HCT116 (cell line): Measurements from ENCODE around the gene NFKB1. TPM values are rescaled to one million over a fixed set of nuclear protein-coding genes. Genes with fewer than 3 reads are reported as not detected.

Experiments used
- ATAC-seq: fragments of 200-7000 bp; cut with Tn5 transposase; 2 replicates; pipeline ENCODE4 v1.9.1; 2020; ENCODE audit warnings: mild to moderate bottlenecking, moderate library complexity
- BruUV-seq: library from RNA; stranded (reverse); fragments of 400-500 nt; replicated peaks from 2 replicates; lab custom pipeline; 2021; lab: Mats Ljungman, UMichigan
- CTCF ChIA-PET: fragments of 300-600 bp; sonication (Branson Sonifier 250); formaldehyde crosslinking; loops from one replicate; lab custom pipeline; 2021; ENCODE audit warnings: antibody characterized with exemption; lab: Charles Lee
- POLR2A ChIA-PET: fragments of 300-600, 350-600 bp; sonication (Branson Sonifier 250); formaldehyde crosslinking; loops from one replicate; lab custom pipeline; 2021; ENCODE audit warnings: antibody characterized with exemption; lab: Charles Lee
- RAD21 ChIA-PET, 2 experiments: fragments of 300-600 bp; sonication (Branson Sonifier 250); formaldehyde crosslinking; loops; one replicate each; lab custom pipeline; 2023; ENCODE audit warnings: low total read pairs in 2 of 2; ENCODE audit not compliant: uncharacterized antibody in 2 of 2, unreplicated experiment in 2 of 2, low non-redundant PET in 1 of 2; lab: Charles Lee
- DNase-seq: peaks from one replicate; pipeline ENCODE4 v3.0.0-alpha.2; 2010; ENCODE audit warnings: low read depth, low spot score
- H2AFZ ChIP-seq: fragments of 200-600 bp; shearing (Covaris generic), sonication (generic); 2 replicates; pipeline ENCODE4 v1.6.1; 2017; ENCODE audit warnings: low read depth, mixed run types, mixed read lengths, antibody characterized with exemption, low read length; ENCODE audit not compliant: poor library complexity, severe bottlenecking
- H3K27ac ChIP-seq: 2 replicates; pipeline ENCODE4 v1.5.1; 2012; ENCODE audit warnings: low read depth, low read length
- H3K27me3 ChIP-seq: fragments of 200-600 bp; sonication (generic); 2 replicates; pipeline ENCODE4 v1.6.1; 2016; ENCODE audit warnings: mixed run types, low read length, mixed read lengths; ENCODE audit not compliant: insufficient read depth
- H3K36me3 ChIP-seq, 2 experiments: fragments of 200-500 bp in 1 of 2; fragments of 200-600 bp in 1 of 2; sonication (Bioruptor generic) in 1 of 2; sonication (generic) in 1 of 2; 2 replicates each; pipeline versions ENCODE4 v1.5.1 to v1.6.1; 2014 to 2016; ENCODE audit warnings: low read length in 2 of 2, inconsistent platforms in 1 of 2, mixed read lengths in 1 of 2, mixed run types in 1 of 2; ENCODE audit not compliant: insufficient read depth in 2 of 2, control insufficient read depth in 1 of 2
- H3K4me1 ChIP-seq, 2 experiments: fragments of 200-600 bp in 1 of 2; sonication (generic) in 1 of 2; 2 replicates each; pipeline versions ENCODE4 v1.5.1 to v1.6.1; 2012 to 2017; ENCODE audit warnings: low read length in 2 of 2, inconsistent platforms in 1 of 2, mild to moderate bottlenecking in 1 of 2, mixed read lengths in 1 of 2, mixed run types in 1 of 2, moderate library complexity in 1 of 2; ENCODE audit not compliant: insufficient read depth in 2 of 2, control insufficient read depth in 1 of 2
- H3K4me2 ChIP-seq: fragments of 200-600 bp; sonication (generic); 2 replicates; pipeline ENCODE4 v1.6.1; 2017; ENCODE audit warnings: mixed run types, low read length, mixed read lengths
- H3K4me3 ChIP-seq, 2 experiments: fragments of 200-600 bp in 1 of 2; sonication (generic) in 1 of 2; replicated peaks in 1 of 2; 2 replicates each; pipeline ENCODE4 v1.5.1; 2011 to 2016; ENCODE audit warnings: low read length in 2 of 2, control low read depth in 1 of 2, low read depth in 1 of 2, mild to moderate bottlenecking in 1 of 2, mixed read lengths in 1 of 2, mixed run types in 1 of 2
- H3K79me2 ChIP-seq: fragments of 200-600 bp; sonication (generic); 2 replicates; pipeline ENCODE4 v1.6.1; 2017; ENCODE audit warnings: mild to moderate bottlenecking, mixed run types, low read length, moderate library complexity, mixed read lengths; ENCODE audit not compliant: insufficient read depth
- H3K9ac ChIP-seq: fragments of 200-600 bp; sonication (generic); 2 replicates; pipeline ENCODE4 v1.6.1; 2016; ENCODE audit warnings: low read length, mixed read lengths
- H3K9me2 ChIP-seq: fragments of 200-600 bp; sonication (generic), shearing (Covaris generic); 2 replicates; pipeline ENCODE4 v1.6.1; 2017; ENCODE audit warnings: mixed run types, mild to moderate bottlenecking, moderate library complexity; ENCODE audit not compliant: insufficient read depth
- H3K9me3 ChIP-seq, 2 experiments: fragments of 200-500 bp in 1 of 2; fragments of 200-600 bp in 1 of 2; sonication (Bioruptor generic) in 1 of 2; sonication (generic) in 1 of 2; 2 replicates each; pipeline ENCODE4 v1.6.1; 2014 to 2017; ENCODE audit warnings: low read length in 2 of 2, mixed read lengths in 2 of 2, inconsistent platforms in 1 of 2, low read depth in 1 of 2, mild to moderate bottlenecking in 1 of 2, mixed run types in 1 of 2, moderate library complexity in 1 of 2; ENCODE audit not compliant: control insufficient read depth in 1 of 2, insufficient read depth in 1 of 2
- H4K20me1 ChIP-seq: fragments of 200-600 bp; sonication (generic), shearing (Covaris generic); 2 replicates; pipeline ENCODE4 v1.6.1; 2017; ENCODE audit warnings: mixed run types, mild to moderate bottlenecking, moderate library complexity; ENCODE audit not compliant: insufficient read depth
- CEBPB ChIP-seq: IDR thresholded peaks from 2 replicates; pipeline ENCODE4 v1.6.1; 2012; ENCODE audit warnings: low read depth
- ELF1 ChIP-seq: IDR thresholded peaks from 2 replicates; pipeline ENCODE4 v1.6.1; 2012; ENCODE audit warnings: low read depth, borderline replicate concordance
- EZH2 ChIP-seq: fragments of 200-600 bp; sonication (generic); IDR thresholded peaks from 2 replicates; pipeline ENCODE4 v1.6.1; 2017; ENCODE audit warnings: antibody characterized with exemption, mixed run types
- FOSL1 ChIP-seq: IDR thresholded peaks from 2 replicates; pipeline ENCODE4 v1.6.1; 2012; ENCODE audit warnings: low read depth
- MAX ChIP-seq: IDR thresholded peaks from 2 replicates; pipeline ENCODE4 v1.6.1; 2012
- POLR2A ChIP-seq: IDR thresholded peaks from 2 replicates; pipeline ENCODE4 v1.7.0; 2011; ENCODE audit warnings: borderline replicate concordance; ENCODE audit not compliant: insufficient read depth, insufficient read length; ENCODE audit errors: extremely low read depth
- POLR2AphosphoS5 ChIP-seq: IDR thresholded peaks from 2 replicates; pipeline ENCODE4 v1.6.1; 2011; ENCODE audit warnings: mild to moderate bottlenecking, low read depth, low read length, moderate library complexity
- SIN3A ChIP-seq: IDR thresholded peaks from 2 replicates; pipeline ENCODE4 v1.6.1; 2012; ENCODE audit warnings: low read depth
- SP1 ChIP-seq: IDR thresholded peaks from 2 replicates; pipeline ENCODE4 v1.6.1; 2012; ENCODE audit warnings: low read depth
- SRF ChIP-seq: IDR thresholded peaks from 2 replicates; pipeline ENCODE4 v1.6.1; 2012; ENCODE audit warnings: low read depth
- YY1 ChIP-seq: IDR thresholded peaks from 2 replicates; pipeline ENCODE4 v1.6.1; 2011; ENCODE audit warnings: low read length, low read depth, moderate library complexity, mild to moderate bottlenecking; ENCODE audit not compliant: insufficient replicate concordance; ENCODE audit errors: extremely low read depth
- ZBTB33 ChIP-seq: IDR thresholded peaks from 2 replicates; pipeline ENCODE4 v1.6.1; 2011; ENCODE audit warnings: mild to moderate bottlenecking, low read length, moderate library complexity; ENCODE audit not compliant: insufficient replicate concordance; ENCODE audit errors: extremely low read depth
- ZFX ChIP-seq: fragments of 450-650 bp; IDR thresholded peaks from 2 replicates; pipeline ENCODE4 v1.6.1; 2017
- ZNF274 ChIP-seq: fragments of 200-500 bp; sonication (Bioruptor generic); IDR thresholded peaks from 2 replicates; pipeline ENCODE4 v1.6.1; 2014; ENCODE audit warnings: mild to moderate bottlenecking, low read depth, low read length, inconsistent platforms
- intact Hi-C: fragments of 100-400 bp; cut with micrococcal nuclease; formaldehyde crosslinking; loops from 2 replicates; pipeline ENCODE4 v1.10.0; 2022
- total RNA-seq: library from RNA; stranded (reverse); gene quantifications from one replicate; pipeline ENCODE4 v1.2.1, GENCODE V29; 2021; ENCODE audit not compliant: unreplicated experiment

NFKB1 gene
- total RNA-seq, 1 experiment from 2014 or later, result 29.4 TPM

- TF ChIP-seq SIN3A (no peak), ZNF274 (no peak), MAX (no peak), POLR2AphosphoS5 (no peak), POLR2A (no peak), FOSL1 (no peak), CEBPB (no peak), YY1 (no peak)
Measured at GRCh38 chr4:102530986-102531385, 29.8 kb downstream of the NFKB1 start (continued).

- peaks cover 0 to 6% of the 10 kb centered on the region in 2 experiments; a peak in 1 of 4 replicates for H3K4me1 ChIP-seq
- H4K20me1 ChIP-seq, result no peaks in the 10 kb centered on the region
- no TSS peak for BruUV-seq
- no peak overlapping the region for H2AFZ ChIP-seq
- no peak for ATAC-seq
- 0 out of 2 replicates have a peak, but pooled peaks cover 3% of the 10 kb centered on the region for H3K79me2 ChIP-seq
- no peaks in the 10 kb centered on the region for H3K9me2 ChIP-seq
- no peaks in the 10 kb centered on the region for H3K27me3 ChIP-seq
- ChIA-PET CTCF (no interaction called here), POLR2A (no interaction called here), RAD21 (no interaction called here)
- H3K4me3 ChIP-seq, result no peak overlapping the region
- DNase-seq, result no peak
- H3K36me3 ChIP-seq, result no peaks in the 10 kb centered on the region
- no peak overlapping the region for H3K9ac ChIP-seq
- TF ChIP-seq MAX (no peak), SRF (no peak), CEBPB (no peak), ZFX (no peak), YY1 (no peak), EZH2 (no peak), ELF1 (no peak), ZNF274 (no peak), FOSL1 (no peak), ZBTB33 (no peak), SP1 (no peak), POLR2AphosphoS5 (no peak)
- intact Hi-C loops, result no loop called here
- H3K4me2 ChIP-seq, result no peak overlapping the region
- H3K27ac ChIP-seq, result no peak overlapping the region
- no peaks in the 10 kb centered on the region for H3K9me3 ChIP-seq
Measured at GRCh38 chr4:102531462-102531861, 30.3 kb downstream of the NFKB1 start.
